Anterior cingulate cortex (tissue), 58 donors: ENCODE data around the gene OLR1.

Experiments
- DNase-seq, 58 donors: peaks; one replicate each; lab custom pipeline; 2025; lab: John Stamatoyannopoulos, UW

OLR1 gene

GRCh38 chr12:10113075-10113474, 58.9 kb downstream of the OLR1 start:
- DNase-seq = no peak

- no peak for DNase-seq
Measured at GRCh38 chr12:10111451-10111850, 60.5 kb downstream of the OLR1 start.

GRCh38 chr12:10110256-10110844, 61.6 kb downstream of the OLR1 start:
- DNase-seq = no peak
